Endothelial cell of umbilical vein (primary cell): ENCODE results near the gene CAP2. TPM values are rescaled to one million over a fixed set of nuclear protein-coding genes. Genes with fewer than 3 reads are reported as not detected.

ENCODE experiments used
- BruUV-seq: library from RNA; stranded (reverse); fragments of 400-500 nt; replicated peaks from 2 replicates; lab custom pipeline; 2021; lab: Mats Ljungman, UMichigan
- CTCF ChIA-PET: fragments of 300-600, 350-600 bp; sonication (Branson Sonifier 250); formaldehyde crosslinking; loops from one replicate; lab custom pipeline; 2021; ENCODE audit warnings: antibody characterized with exemption, inconsistent platforms; lab: Charles Lee
- POLR2A ChIA-PET: fragments of 300-600, 350-600 bp; sonication (Branson Sonifier 250); formaldehyde crosslinking; loops from one replicate; lab custom pipeline; 2021; ENCODE audit warnings: antibody characterized with exemption, inconsistent platforms; lab: Charles Lee
- DNase-seq: peaks from one replicate; pipeline ENCODE4 v3.0.0-alpha.2; 2011; ENCODE audit warnings: low read depth, low spot score
- FAIRE-seq: peaks from 2 replicates; lab custom pipeline; 2011; peaks lifted over from hg19 to GRCh38; lab: Jason Lieb, UNC
- H2AFZ ChIP-seq: 2 replicates; pipeline ENCODE4 v1.6.0; 2012; ENCODE audit warnings: low read depth, low read length, control low read depth, inconsistent platforms
- H3K27ac ChIP-seq: 2 replicates; pipeline ENCODE4 v1.5.1; 2011; ENCODE audit warnings: low read depth, mild to moderate bottlenecking, control low read depth, low read length, moderate library complexity; ENCODE audit not compliant: insufficient read depth
- H3K27me3 ChIP-seq, 2 experiments: 2 replicates each; pipeline versions ENCODE4 v1.6.0 to v1.6.1; 2011; ENCODE audit warnings: low read length in 2 of 2, mixed read lengths in 1 of 2; ENCODE audit not compliant: control insufficient read depth in 2 of 2, insufficient read depth in 2 of 2
- H3K36me3 ChIP-seq, 2 experiments: 2 replicates in 1 of 2; 3 replicates in 1 of 2; pipeline ENCODE4 v1.5.1; 2011; ENCODE audit warnings: low read length in 2 of 2, mild to moderate bottlenecking in 1 of 2, moderate library complexity in 1 of 2; ENCODE audit not compliant: control insufficient read depth in 2 of 2, insufficient read depth in 2 of 2; ENCODE audit errors: extremely low read depth in 1 of 2
- H3K4me1 ChIP-seq: 3 replicates; pipeline ENCODE4 v1.5.1; 2011; ENCODE audit warnings: mild to moderate bottlenecking, low read length; ENCODE audit not compliant: control insufficient read depth, insufficient read depth; ENCODE audit errors: extremely low read depth
- H3K4me2 ChIP-seq: 2 replicates; pipeline ENCODE4 v1.6.1; 2011; ENCODE audit warnings: low read length, control low read depth, mixed read lengths; ENCODE audit not compliant: insufficient read depth
- H3K4me3 ChIP-seq, 3 experiments: fragments of 200-600 bp in 1 of 3; sonication (generic), shearing (Covaris generic) in 1 of 3; replicated peaks in 1 of 3; 2 replicates each; pipeline ENCODE4 v1.5.1; 2011 to 2016; ENCODE audit warnings: control low read depth in 3 of 3, low read length in 3 of 3, mild to moderate bottlenecking in 2 of 3, inconsistent platforms in 1 of 3, low read depth in 1 of 3, moderate library complexity in 1 of 3; ENCODE audit not compliant: insufficient read depth in 1 of 3
- H3K79me2 ChIP-seq: 2 replicates; pipeline ENCODE4 v1.6.0; 2012; ENCODE audit warnings: low read length, inconsistent platforms; ENCODE audit not compliant: control insufficient read depth, insufficient read depth
- H3K9ac ChIP-seq: replicated peaks from 2 replicates; pipeline ENCODE3; 2011; ENCODE audit warnings: low read length, control low read depth; ENCODE audit not compliant: insufficient read depth; ENCODE audit errors: extremely low read depth
- H3K9me1 ChIP-seq: replicated peaks from 3 replicates; pipeline ENCODE4 v1.6.0; 2011; ENCODE audit warnings: mild to moderate bottlenecking, low read length; ENCODE audit not compliant: control insufficient read depth, insufficient read depth; ENCODE audit errors: extremely low read depth
- H3K9me3 ChIP-seq: replicated peaks from 2 replicates; pipeline ENCODE4 v1.5.1; 2012; ENCODE audit warnings: low read length, inconsistent platforms; ENCODE audit not compliant: control insufficient read depth, insufficient read depth
- H4K20me1 ChIP-seq: replicated peaks from 2 replicates; pipeline ENCODE3; 2011; ENCODE audit warnings: mild to moderate bottlenecking, low read length; ENCODE audit not compliant: control insufficient read depth, insufficient read depth; ENCODE audit errors: extremely low read depth
- CTCF ChIP-seq, 2 donors: IDR thresholded peaks; 1 replicate in 1 of 2; 2 replicates in 1 of 2; pipeline ENCODE4 v1.5.1; 2011; ENCODE audit warnings: low read length in 2 of 2, mild to moderate bottlenecking in 2 of 2, moderate library complexity in 2 of 2, control low read depth in 1 of 2, inconsistent platforms in 1 of 2, low read depth in 1 of 2; ENCODE audit not compliant: insufficient read depth in 1 of 2; ENCODE audit errors: extremely low read depth in 1 of 2
- EZH2 ChIP-seq: IDR thresholded peaks from 2 replicates; pipeline ENCODE4 v1.6.1; 2012; ENCODE audit warnings: borderline replicate concordance, low read depth, mild to moderate bottlenecking, moderate library complexity, low read length, inconsistent platforms; ENCODE audit not compliant: severe bottlenecking
- FOS ChIP-seq: IDR thresholded peaks from 2 replicates; pipeline ENCODE4 v1.6.1; 2011; ENCODE audit warnings: mild to moderate bottlenecking, low read length, moderate library complexity, borderline replicate concordance; ENCODE audit not compliant: insufficient read depth
- GATA2 ChIP-seq: IDR thresholded peaks from 2 replicates; pipeline ENCODE4 v1.7.0; 2011; ENCODE audit warnings: low read depth, mild to moderate bottlenecking, moderate library complexity, mixed read lengths, low read length; ENCODE audit not compliant: insufficient read length, insufficient read depth
- JUN ChIP-seq: IDR thresholded peaks from 2 replicates; pipeline ENCODE4 v1.6.1; 2011; ENCODE audit warnings: borderline replicate concordance, low read depth; ENCODE audit not compliant: insufficient read length, insufficient read depth
- POLR2AphosphoS5 ChIP-seq: IDR thresholded peaks from 2 replicates; pipeline ENCODE4 v1.6.1; 2012; ENCODE audit warnings: low read depth, mild to moderate bottlenecking, control low read depth, low read length, moderate library complexity; ENCODE audit not compliant: insufficient read depth
- dilution Hi-C: fragments of 300-500 bp; cut with MboI; formaldehyde crosslinking; loops from one replicate; pipeline ENCODE4 v1.15.0; 2019; ENCODE audit warnings: low sequenced_read_pairs; ENCODE audit not compliant: extremely low pct_ligation_motif_present
- intact Hi-C: fragments of 100-400 bp; cut with micrococcal nuclease; formaldehyde crosslinking; loops from one replicate; pipeline ENCODE4 v1.10.0; 2022
- polyA plus RNA-seq, 4 experiments: library from polyadenylated mRNA; depleted of rRNA in 3 of 4; stranded (reverse) in 3 of 4; unstranded in 1 of 4; fragments of >200 nt; gene quantifications; 2 replicates each; pipeline versions ENCODE4 v1.2.1 to v1.2.3, GENCODE V29; 2011 to 2012; ENCODE audit warnings: missing spikeins in 1 of 4
- total RNA-seq: library from RNA; stranded (reverse); gene quantifications from 2 replicates; pipeline ENCODE4 v1.2.3, GENCODE V29; 2021
- TF ChIP-seq, protein P1 (sequence below): IDR thresholded peaks from 2 replicates; pipeline ENCODE4 v1.6.1; 2011; ENCODE audit not compliant: insufficient read depth, insufficient read length

CAP2 gene
- total and polyA plus RNA-seq, 2 donors (not counting 3 experiments of a cell fraction or from before 2014, with no cell fraction given), result 12.2 to 21.3 TPM

- H3K9ac ChIP-seq, result no peak overlapping the region
- H3K4me1 ChIP-seq, result no peaks in the 10 kb centered on the region
- no peak for FAIRE-seq
- no peaks in the 10 kb centered on the region for H4K20me1 ChIP-seq
- H3K27ac ChIP-seq, result no peak overlapping the region
- H3K79me2 ChIP-seq, result no peaks in the 10 kb centered on the region
- H2AFZ ChIP-seq, result no peak overlapping the region
- TF ChIP-seq CTCF (IDR thresholded peaks at IDR 0.05; ENCODE audit: extremely low read depth in 1 of 2, insufficient read depth in 1 of 2, low read depth in 1 of 2, low read length in 2 of 2) (no peak), POLR2AphosphoS5 (no peak), EZH2 (no peak), JUN (no peak), GATA2 (no peak), FOS (no peak)
- TF ChIP-seq, protein P1, sequence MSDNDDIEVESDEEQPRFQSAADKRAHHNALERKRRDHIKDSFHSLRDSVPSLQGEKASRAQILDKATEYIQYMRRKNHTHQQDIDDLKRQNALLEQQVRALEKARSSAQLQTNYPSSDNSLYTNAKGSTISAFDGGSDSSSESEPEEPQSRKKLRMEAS, result no peak
- no peak overlapping the region for H3K4me2 ChIP-seq
- ChIA-PET CTCF (interaction anchor here (1.5 kb wide), 1 partner anchor 107 kb away, joined by 5 read pairs; no protein-coding TSS in a partner anchor), POLR2A (no interaction called here)
- H3K9me1 ChIP-seq, result no peaks in the 10 kb centered on the region
- no peaks in the 10 kb centered on the region for H3K9me3 ChIP-seq
- dilution Hi-C loops (no loop called here), intact Hi-C loops (no loop called here)
- no peak overlapping the region for H3K4me3 ChIP-seq
- DNase-seq, result no peak
- no TSS peak for BruUV-seq
- no peaks in the 10 kb centered on the region for H3K36me3 ChIP-seq
- H3K27me3 ChIP-seq, result no peaks in the 10 kb centered on the region
These were observed 84.0 kb downstream of the CAP2 start for GRCh38 chr6:17477356-17477755.
